Stomach (tissue), 9 donors: Measurements from ENCODE around the gene DOCK4. TPM values are rescaled to one million over a fixed set of nuclear protein-coding genes. Genes with fewer than 3 reads are reported as not detected.

ENCODE experiments used
- DNase-seq, 2 donors: peaks; one replicate each; pipeline versions ENCODE4 v3.0.0 to v3.0.0-alpha.2; 2013 to 2019
- H3K27ac ChIP-seq, 5 donors: fragments of 200-600 bp in 4 of 5; sonication (generic) in 4 of 5; one replicate each; pipeline ENCODE4 v1.5.1; 2013 to 2019; ENCODE audit warnings: mild to moderate bottlenecking in 1 of 5, moderate library complexity in 1 of 5
- H3K27me3 ChIP-seq, 3 donors: fragments of 200-600 bp; sonication (generic); one replicate each; pipeline ENCODE4 v1.5.1; 2017 to 2019; ENCODE audit warnings: mixed run types in 1 of 3
- H3K36me3 ChIP-seq, 4 donors: fragments of 200-600 bp; sonication (generic); 1 replicate in 3 of 4; 2 replicates in 1 of 4; pipeline ENCODE4 v1.5.1; 2016 to 2019
- H3K4me1 ChIP-seq, 4 donors: fragments of 200-600 bp; sonication (generic); one replicate each; pipeline ENCODE4 v1.5.1; 2016 to 2019
- H3K4me3 ChIP-seq, 4 donors: fragments of 200-600 bp; sonication (generic) in 3 of 4; one replicate each; pipeline ENCODE4 v1.5.1; 2016 to 2019; ENCODE audit warnings: mild to moderate bottlenecking in 1 of 4
- H3K9me3 ChIP-seq, 4 donors: fragments of 200-600 bp; sonication (generic); one replicate each; pipeline ENCODE4 v1.5.1; 2016 to 2019
- CTCF ChIP-seq, 7 experiments: fragments of 450-650 bp in 4 of 7; fragments of 200-600 bp in 3 of 7; sonication (generic) in 3 of 7; IDR thresholded peaks; one replicate each; pipeline ENCODE4 v1.5.1; 2016 to 2019; ENCODE audit warnings: antibody characterized with exemption in 7 of 7, control low read depth in 2 of 7, mild to moderate bottlenecking in 1 of 7
- EP300 ChIP-seq: sonication (generic); formaldehyde crosslinking; IDR thresholded peaks from one replicate; pipeline ENCODE4 v1.6.1; 2017; ENCODE audit warnings: antibody characterized with exemption
- POLR2A ChIP-seq, 4 donors: fragments of 450-650 bp; IDR thresholded peaks; one replicate each; pipeline ENCODE4 v1.6.1; 2016; ENCODE audit warnings: antibody characterized with exemption in 4 of 4, control low read depth in 2 of 4, mild to moderate bottlenecking in 1 of 4, moderate library complexity in 1 of 4
- POLR2AphosphoS5 ChIP-seq, 3 donors: sonication (generic); formaldehyde crosslinking; IDR thresholded peaks; one replicate each; pipeline ENCODE4 v1.6.1; 2016; ENCODE audit warnings: antibody characterized with exemption in 3 of 3
- WGBS, 5 donors: extraction: QIAGEN DNeasy Blood & Tissue Kit in 3 of 5; methylation state at CpG; one replicate each; pipeline versions ENCODE4 v1.1.5 to v1.1.7; 2013 to 2018; 5-methylcytosine and 5-hydroxymethylcytosine counted together
- intact Hi-C: fragments of 100-400 bp; cut with DNase I; formaldehyde crosslinking; loops from one replicate; pipeline ENCODE4 v1.15.1; 2023; ENCODE audit warnings: low total_unique reads
- polyA plus RNA-seq, 3 donors: library from polyadenylated mRNA; stranded (reverse); fragments of 200-250 nt; gene quantifications; one replicate each; pipeline ENCODE4 v1.2.3, GENCODE V29; 2013
- total RNA-seq, 5 donors: library from RNA; depleted of rRNA; stranded (reverse); fragments of >200 nt; gene quantifications; one replicate each; pipeline versions ENCODE4 v1.1.0 to v1.2.3, GENCODE V29; 2014 to 2016
- donor health status: healthy with polysubstance abuse.
- donor health status: Bipolar disorder and iron deficiency.
- donor health status: healthy.

DOCK4 gene
- total and polyA plus RNA-seq, 8 donors: 1.1 to 54.9 (median 16.4) TPM

- intact Hi-C loops: no loop called here
- H3K27me3 ChIP-seq: no peaks in the 10 kb centered on the region
- no peak for TF ChIP-seq CTCF (IDR thresholded peaks at IDR 0.05)
- TF ChIP-seq EP300: no peak
- TF ChIP-seq POLR2A (IDR thresholded peaks at IDR 0.05): no peak
- TF ChIP-seq POLR2AphosphoS5 (IDR thresholded peaks at IDR 0.05): no peak
- no peaks in the 10 kb centered on the region for H3K4me1 ChIP-seq
- peaks cover 0 to 13% (median 4%) of the 10 kb centered on the region in 4 donors for H3K36me3 ChIP-seq
- peaks cover 16 to 35% (median 27%) of the 10 kb centered on the region in 4 donors for H3K9me3 ChIP-seq
- DNase-seq: no peak
- WGBS, 5 donors: 72 to 97% (median 93%) methylated on average over 3 of the region's 3 CpGs
- H3K4me3 ChIP-seq: no peak overlapping the region
- H3K27ac ChIP-seq: no peak overlapping the region
These were observed 403.9 kb downstream of the DOCK4 start for GRCh38 chr7:111802194-111802772.

- Histone ChIP-seq H3K27ac (no peak overlapping the region), H3K27me3 (no peaks in the 10 kb centered on the region), H3K9me3 (peaks cover 26 to 45% (median 37%) of the 10 kb centered on the region in 4 donors), H3K36me3 (peaks cover 0 to 8% (median 4%) of the 10 kb centered on the region in 4 donors), H3K4me3 (no peak overlapping the region), H3K4me1 (no peaks in the 10 kb centered on the region)
- WGBS, 5 donors: 95 to 99% (median 97%) methylated on average over 4 of the region's 4 CpGs
- intact Hi-C loops: no loop called here
- TF ChIP-seq POLR2A (IDR thresholded peaks at IDR 0.05): no peak
- no peak for TF ChIP-seq POLR2AphosphoS5 (IDR thresholded peaks at IDR 0.05)
- no peak for TF ChIP-seq EP300
- no peak for TF ChIP-seq CTCF (IDR thresholded peaks at IDR 0.05)
- DNase-seq: no peak
These were observed 404.9 kb downstream of the DOCK4 start for GRCh38 chr7:111801277-111801676.

GRCh38 chr7:111796671-111797070 is 409.5 kb downstream of the DOCK4 start:
- no peak for TF ChIP-seq EP300
- TF ChIP-seq CTCF (IDR thresholded peaks at IDR 0.05): no peak
- TF ChIP-seq POLR2A (IDR thresholded peaks at IDR 0.05): no peak
- no peak for TF ChIP-seq POLR2AphosphoS5 (IDR thresholded peaks at IDR 0.05)
- peak in 1 of 2 donors; percentile 17 for DNase-seq
- Histone ChIP-seq H3K27ac (no peak overlapping the region), H3K4me1 (no peaks in the 10 kb centered on the region), H3K36me3 (peaks cover 0 to 38% (median 10%) of the 10 kb centered on the region in 4 donors), H3K27me3 (no peaks in the 10 kb centered on the region), H3K9me3 (peaks cover 31 to 80% (median 68%) of the 10 kb centered on the region in 4 donors), H3K4me3 (no peak overlapping the region)
- intact Hi-C loops: no loop called here
- 72 to 86% (median 83%) methylated on average over 7 of the region's 7 CpGs for WGBS, 5 donors

GRCh38 chr7:111789870-111790269 is 416.3 kb downstream of the DOCK4 start:
- no peaks in the 10 kb centered on the region for H3K4me1 ChIP-seq
- TF ChIP-seq POLR2AphosphoS5 (IDR thresholded peaks at IDR 0.05) (no peak), CTCF (IDR thresholded peaks at IDR 0.05) (no peak), EP300 (no peak), POLR2A (IDR thresholded peaks at IDR 0.05) (no peak)
- peaks cover 0 to 24% (median 4%) of the 10 kb centered on the region in 4 donors for H3K36me3 ChIP-seq
- H3K4me3 ChIP-seq: no peak overlapping the region
- peaks cover 0 to 21% (median 17%) of the 10 kb centered on the region in 4 donors for H3K9me3 ChIP-seq
- intact Hi-C loops: no loop called here
- no peak overlapping the region for H3K27ac ChIP-seq
- H3K27me3 ChIP-seq: no peaks in the 10 kb centered on the region
- DNase-seq: peak in 1 of 2 donors; percentile 23
